ENCODE data around the gene TMEM245.
"Not testable (repeated sequence)": the region's sequence is repeated elsewhere in the genome, so short reads cannot be mapped to it uniquely, and the experiment has no call there.

Gene TMEM245

DNA sequence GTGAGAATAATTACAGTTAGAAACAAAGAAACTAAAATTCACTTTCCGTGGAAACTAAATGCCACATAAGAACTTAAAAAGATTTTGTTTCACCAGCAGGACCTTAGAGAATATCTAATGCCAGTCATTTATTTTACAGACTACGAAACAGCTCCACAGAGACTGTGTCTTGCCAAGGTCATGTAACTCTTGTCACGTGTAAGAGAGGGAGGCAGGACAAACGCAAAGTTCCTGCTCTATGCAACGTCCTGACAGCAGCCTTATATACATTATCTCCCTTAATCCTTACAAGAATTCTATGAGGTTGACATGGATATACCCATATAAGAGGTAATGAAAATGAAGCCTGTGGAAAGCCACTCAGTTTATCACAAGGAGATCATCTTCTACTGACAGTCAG is 145.9 kb downstream of the TMEM245 start:
- DNase-seq, result no peak

DNA sequence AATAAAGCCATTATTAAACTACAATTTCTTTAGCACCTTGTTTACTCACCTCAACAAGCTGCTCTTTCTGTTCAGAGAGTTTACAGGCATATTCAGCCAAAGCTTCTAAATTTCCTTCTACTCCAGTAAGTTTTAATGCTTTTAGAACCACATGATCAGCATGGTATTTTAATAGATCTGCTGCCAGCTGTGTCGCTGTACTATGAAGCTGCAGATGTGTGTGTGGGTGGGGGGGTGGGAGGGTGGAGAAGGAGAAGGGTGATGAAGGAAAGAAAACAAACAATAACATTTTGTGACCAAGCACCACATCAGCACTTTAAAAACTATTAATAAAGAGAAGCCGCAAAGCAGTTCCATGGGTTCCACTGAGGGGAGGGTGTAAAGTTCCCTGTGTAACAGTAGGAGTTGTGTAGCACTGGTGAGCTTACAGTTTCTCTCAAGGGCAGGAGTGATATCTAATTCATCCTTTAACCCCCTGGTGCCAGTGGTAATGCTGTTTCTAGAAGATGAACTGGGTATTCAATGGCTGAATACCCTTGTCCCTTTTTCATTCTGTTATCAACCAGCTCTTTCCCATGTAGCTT is 147.0 kb downstream of the TMEM245 start:
- DNase-seq, result no peak

DNA sequence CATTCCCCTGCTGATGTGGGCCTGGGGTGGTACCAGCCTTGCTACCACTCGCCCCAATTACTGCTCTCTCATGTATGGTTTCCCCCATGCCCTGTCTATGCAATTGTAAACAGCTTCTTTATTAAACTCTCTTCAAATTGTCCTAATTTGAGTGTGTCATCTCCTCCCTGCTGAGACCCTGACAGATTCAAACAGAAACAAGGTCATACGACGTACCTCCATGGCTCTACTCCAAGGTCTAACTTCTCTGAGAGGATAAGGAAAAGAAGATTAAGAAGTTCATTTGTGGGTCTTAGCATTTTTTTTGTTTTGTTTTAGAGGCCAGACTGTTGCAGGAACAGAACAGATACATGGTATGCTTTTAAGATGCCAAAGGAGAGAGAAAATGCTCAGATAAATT is 147.6 kb downstream of the TMEM245 start:
- no peak for DNase-seq

DNA sequence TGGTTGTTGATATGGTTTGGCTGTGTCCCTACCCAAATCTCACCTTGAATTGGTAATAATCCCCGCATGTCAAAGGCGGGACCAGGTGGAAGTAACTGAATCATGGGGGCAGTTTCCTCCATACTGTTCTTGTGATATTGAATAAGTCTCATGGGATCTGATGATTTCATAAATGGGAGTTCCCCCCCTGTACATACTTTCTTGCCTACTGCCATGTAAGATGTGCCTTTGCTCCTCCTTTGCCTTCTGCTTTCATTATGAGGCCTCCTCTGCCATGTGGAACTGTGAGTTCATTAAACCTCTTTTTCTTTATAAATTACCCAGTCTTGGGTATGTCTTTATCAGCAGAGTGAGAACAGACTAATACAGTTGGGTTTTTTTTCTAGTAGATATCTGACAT is 148.4 kb downstream of the TMEM245 start:
- DNase-seq, result not testable (repeated sequence)

DNA sequence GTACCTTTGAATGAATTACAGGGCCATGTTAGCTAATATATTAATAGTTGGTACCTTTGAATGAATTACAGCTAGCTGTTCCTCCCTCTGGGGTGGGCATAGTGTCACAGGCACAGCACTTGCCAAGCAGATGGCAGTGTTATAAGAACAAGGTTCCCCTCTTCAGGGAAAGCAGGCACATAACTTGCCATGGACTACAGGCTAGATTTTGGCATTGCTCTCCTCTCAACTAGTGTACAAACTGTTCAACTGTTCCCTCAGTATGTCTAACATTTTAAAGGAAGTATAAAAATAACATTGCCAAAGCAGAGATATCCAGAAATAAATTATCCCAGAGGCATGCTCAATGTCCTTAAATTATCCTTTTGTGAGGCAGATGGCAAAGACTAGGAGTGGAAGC is 151.8 kb downstream of the TMEM245 start:
- no peak for DNase-seq
